Measurements from ENCODE around the gene KIRREL1. TPM values are rescaled to one million over a fixed set of nuclear protein-coding genes. Genes with fewer than 3 reads are reported as not detected.

Gene KIRREL1
- total RNA-seq, 1 experiment from 2014 or later = 101 TPM

- POLR2A ChIA-PET = interaction anchor here (1.1 kb wide), 1 partner anchor 137 kb away, joined by 4 read pairs; no protein-coding TSS in a partner anchor
- BruUV-seq (replicated peaks) = no TSS peak
- Mint-ChIP-seq H3K36me3 (ENCODE audit: insufficient read depth, unreplicated experiment) (no peaks in the 10 kb centered on the region), H3K27ac (ENCODE audit: low read depth, unreplicated experiment) (no peak overlapping the region), H3K4me1 (ENCODE audit: insufficient read depth, unreplicated experiment) (no peaks in the 10 kb centered on the region), H3K9me3 (ENCODE audit: unreplicated experiment) (no peaks in the 10 kb centered on the region), H3K4me3 (ENCODE audit: unreplicated experiment) (no peak overlapping the region), H3K27me3 (ENCODE audit: insufficient read depth, unreplicated experiment) (no peaks in the 10 kb centered on the region)
- DNase-seq (ENCODE audit: unreplicated experiment) = no peak
- intact Hi-C loops (cut with micrococcal nuclease) = no loop called here
- no peak for TF ChIP-seq CTCF (IDR thresholded peaks at IDR 0.05; ENCODE audit: unreplicated experiment)
- CTCF ChIA-PET = interaction anchor here (0.6 to 42.3 kb wide), 8 partner anchors 20 to 474 kb away, joined by 3 to 2587 read pairs (median 7); a partner anchor contains a TSS
Measured at GRCh38 chr1:157985473-157985872, 8.0 kb upstream of the KIRREL1 start.

- BruUV-seq (replicated peaks) = no TSS peak
- Mint-ChIP-seq H3K4me3 (ENCODE audit: unreplicated experiment) (no peak overlapping the region), H3K4me1 (ENCODE audit: insufficient read depth, unreplicated experiment) (peaks cover 11% of the 10 kb centered on the region), H3K27ac (ENCODE audit: low read depth, unreplicated experiment) (no peak overlapping the region), H3K9me3 (ENCODE audit: unreplicated experiment) (no peaks in the 10 kb centered on the region), H3K36me3 (ENCODE audit: insufficient read depth, unreplicated experiment) (peaks cover 5% of the 10 kb centered on the region), H3K27me3 (ENCODE audit: insufficient read depth, unreplicated experiment) (no peaks in the 10 kb centered on the region)
- no peak for TF ChIP-seq CTCF (IDR thresholded peaks at IDR 0.05; ENCODE audit: unreplicated experiment)
- CTCF ChIA-PET = interaction anchor here (0.5 to 42.3 kb wide), 10 partner anchors 23 to 540 kb away, joined by 3 to 2587 read pairs (median 144); partner anchors contain the start of gene OR10K1
- no peak for DNase-seq (ENCODE audit: unreplicated experiment)
- intact Hi-C loops (cut with micrococcal nuclease) = no loop called here
- POLR2A ChIA-PET = no interaction called here
Measured at GRCh38 chr1:157988002-157988401, 5.4 kb upstream of the KIRREL1 start.

- H3K4me1 Mint-ChIP-seq (ENCODE audit: insufficient read depth, unreplicated experiment) = peaks cover 35% of the 10 kb centered on the region
- no peaks in the 10 kb centered on the region for H3K27me3 Mint-ChIP-seq (ENCODE audit: insufficient read depth, unreplicated experiment)
- CTCF ChIA-PET = interaction anchor here (0.5 to 42.3 kb wide), 48 partner anchors 12 to 1317 kb away, joined by 3 to 2587 read pairs (median 6); a partner anchor contains a TSS
- H3K9me3 Mint-ChIP-seq (ENCODE audit: unreplicated experiment) = no peaks in the 10 kb centered on the region
- intact Hi-C loops (cut with micrococcal nuclease) = loop anchor here (1.0 kb wide), 8 partner anchors 23 to 133 kb away; no protein-coding TSS in a partner anchor
- TF ChIP-seq CTCF (IDR thresholded peaks at IDR 0.05; ENCODE audit: unreplicated experiment) = peak; percentile 99
- no peak overlapping the region for H3K27ac Mint-ChIP-seq (ENCODE audit: low read depth, unreplicated experiment)
- H3K36me3 Mint-ChIP-seq (ENCODE audit: insufficient read depth, unreplicated experiment) = peaks cover 7% of the 10 kb centered on the region
- peak; percentile 87 for DNase-seq (ENCODE audit: unreplicated experiment)
- no TSS peak for BruUV-seq (replicated peaks)
- POLR2A ChIA-PET = interaction anchor here (0.5 to 8.0 kb wide), 22 partner anchors 9 to 1018 kb away, joined by 3 to 114 read pairs (median 4); partner anchors contain the start of gene IFI16
- H3K4me3 Mint-ChIP-seq (ENCODE audit: unreplicated experiment) = peak overlapping the region; percentile 72
Measured at GRCh38 chr1:157992031-157992832, 1.2 kb upstream of the KIRREL1 start.

GRCh38 chr1:157992833-157993146, 655 bp upstream of the KIRREL1 start:
- H3K9me3 Mint-ChIP-seq (ENCODE audit: unreplicated experiment) = no peaks in the 10 kb centered on the region
- ChIA-PET CTCF (interaction anchor here (0.5 to 42.3 kb wide), 33 partner anchors 13 to 1218 kb away, joined by 3 to 2587 read pairs (median 23); a partner anchor contains a TSS), POLR2A (interaction anchor here (0.7 to 8.0 kb wide), 16 partner anchors 9 to 1018 kb away, joined by 3 to 114 read pairs (median 8); no protein-coding TSS in a partner anchor)
- H3K4me3 Mint-ChIP-seq (ENCODE audit: unreplicated experiment) = peak overlapping the region; percentile 72
- DNase-seq (ENCODE audit: unreplicated experiment) = no peak
- peaks cover 7% of the 10 kb centered on the region for H3K36me3 Mint-ChIP-seq (ENCODE audit: insufficient read depth, unreplicated experiment)
- H3K27ac Mint-ChIP-seq (ENCODE audit: low read depth, unreplicated experiment) = peak overlapping the region; percentile 10
- no peak for TF ChIP-seq CTCF (IDR thresholded peaks at IDR 0.05; ENCODE audit: unreplicated experiment)
- no peaks in the 10 kb centered on the region for H3K27me3 Mint-ChIP-seq (ENCODE audit: insufficient read depth, unreplicated experiment)
- peaks cover 40% of the 10 kb centered on the region for H3K4me1 Mint-ChIP-seq (ENCODE audit: insufficient read depth, unreplicated experiment)
- intact Hi-C loops (cut with micrococcal nuclease) = loop anchor here (1.0 kb wide), 8 partner anchors 23 to 133 kb away; no protein-coding TSS in a partner anchor
- BruUV-seq (replicated peaks) = no TSS peak
